Activated T-cell treated with anti-CD3 and anti-CD28 coated beads for 4 hours (primary cell): ENCODE data around the gene MED9.
"Not testable (repeated sequence)": the region's sequence is repeated elsewhere in the genome, so short reads cannot be mapped to it uniquely, and the experiment has no call there.

Experiments used
- DNase-seq: peaks from one replicate; pipeline ENCODE4 v3.0.0-alpha.2; 2020

Gene MED9

DNA sequence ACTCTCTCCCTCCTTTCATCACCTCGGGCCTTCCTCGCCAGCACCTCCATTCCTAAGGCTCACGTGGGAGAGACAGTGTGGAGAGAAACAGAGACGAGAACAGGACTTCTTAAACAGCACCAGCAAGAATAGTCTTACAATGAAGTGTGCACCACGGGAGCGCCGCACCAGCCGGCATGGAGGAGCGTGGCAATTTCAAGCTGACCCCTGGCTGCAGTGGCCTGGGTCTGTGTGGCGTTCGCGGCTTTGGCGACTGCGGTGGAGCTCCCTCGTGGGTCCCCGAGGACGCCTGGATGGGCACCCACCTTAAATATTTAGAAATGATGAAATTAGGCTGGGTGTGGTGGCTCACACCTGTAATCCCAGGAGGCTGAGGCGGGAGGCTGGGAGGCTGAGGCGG lies 20.5 kb upstream of the MED9 start:
- DNase-seq, result no peak

DNA sequence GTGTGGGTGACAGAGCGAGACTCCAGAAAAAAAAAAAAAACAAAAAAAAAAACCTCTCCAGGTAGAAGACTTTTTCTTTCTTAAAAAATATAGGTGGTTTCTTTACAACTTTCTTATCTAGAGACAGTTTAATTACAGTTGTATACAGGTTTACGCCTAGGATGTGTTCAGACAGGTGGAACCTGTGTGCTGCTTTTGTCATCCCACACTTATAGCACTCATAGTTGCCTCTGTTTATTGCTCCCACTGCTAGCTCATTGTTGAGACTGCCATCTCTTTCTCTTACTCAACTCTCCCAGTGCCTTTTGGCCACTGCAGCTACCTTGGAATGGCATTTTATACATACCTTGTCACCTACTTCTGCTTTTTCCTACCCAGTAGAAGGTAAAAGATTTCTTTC lies 19.1 kb upstream of the MED9 start:
- no peak for DNase-seq

DNA sequence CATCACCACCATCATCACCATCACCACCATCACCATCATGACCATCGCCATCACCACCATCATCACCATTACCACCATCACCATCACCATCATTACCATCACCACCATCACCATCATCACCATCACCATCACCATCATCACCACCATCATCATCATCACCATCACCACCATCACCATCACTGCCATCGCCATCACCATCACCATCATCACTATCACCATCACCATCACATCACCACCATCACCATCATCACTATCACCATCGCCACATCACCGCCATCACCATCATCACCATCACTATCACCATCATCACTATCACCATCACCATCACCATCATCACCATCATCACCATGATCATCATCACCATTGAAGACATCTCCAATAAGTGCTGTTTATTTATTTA lies 16.8 kb upstream of the MED9 start:
- DNase-seq, result no peak

- DNase-seq, result no peak
These were observed 14.6 kb upstream of the MED9 start for GRCh38 chr17:17462048-17462824.

GRCh38 chr17:17463821-17464220 lies 13.0 kb upstream of the MED9 start:
- DNase-seq, result no peak

DNA sequence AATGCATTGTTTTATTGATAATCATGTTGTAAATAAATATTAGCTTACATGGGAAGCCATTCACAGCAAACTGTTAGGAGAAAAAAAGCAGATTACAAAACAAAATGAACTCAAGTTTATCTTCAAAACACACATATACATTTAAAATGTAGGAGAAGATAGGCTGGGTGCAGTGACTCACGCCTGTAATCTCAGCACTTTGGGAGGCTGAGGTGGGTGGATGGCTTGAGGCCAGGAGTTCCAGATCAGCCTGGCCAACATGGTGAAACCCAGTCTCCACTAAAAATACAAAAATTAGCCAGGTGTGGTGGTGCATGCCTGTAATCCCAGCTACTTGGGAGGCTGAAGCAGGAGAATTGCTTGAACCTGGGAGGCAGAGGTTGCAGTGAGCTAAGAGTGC lies 10.9 kb upstream of the MED9 start:
- DNase-seq, result not testable (repeated sequence)

- no peak for DNase-seq
These were observed 10.3 kb upstream of the MED9 start for GRCh38 chr17:17466511-17466910.

- DNase-seq, result no peak
These were observed 9.8 kb upstream of the MED9 start for GRCh38 chr17:17467016-17467415.

- no peak for DNase-seq
These were observed 9.1 kb upstream of the MED9 start for GRCh38 chr17:17467720-17468119.

DNA sequence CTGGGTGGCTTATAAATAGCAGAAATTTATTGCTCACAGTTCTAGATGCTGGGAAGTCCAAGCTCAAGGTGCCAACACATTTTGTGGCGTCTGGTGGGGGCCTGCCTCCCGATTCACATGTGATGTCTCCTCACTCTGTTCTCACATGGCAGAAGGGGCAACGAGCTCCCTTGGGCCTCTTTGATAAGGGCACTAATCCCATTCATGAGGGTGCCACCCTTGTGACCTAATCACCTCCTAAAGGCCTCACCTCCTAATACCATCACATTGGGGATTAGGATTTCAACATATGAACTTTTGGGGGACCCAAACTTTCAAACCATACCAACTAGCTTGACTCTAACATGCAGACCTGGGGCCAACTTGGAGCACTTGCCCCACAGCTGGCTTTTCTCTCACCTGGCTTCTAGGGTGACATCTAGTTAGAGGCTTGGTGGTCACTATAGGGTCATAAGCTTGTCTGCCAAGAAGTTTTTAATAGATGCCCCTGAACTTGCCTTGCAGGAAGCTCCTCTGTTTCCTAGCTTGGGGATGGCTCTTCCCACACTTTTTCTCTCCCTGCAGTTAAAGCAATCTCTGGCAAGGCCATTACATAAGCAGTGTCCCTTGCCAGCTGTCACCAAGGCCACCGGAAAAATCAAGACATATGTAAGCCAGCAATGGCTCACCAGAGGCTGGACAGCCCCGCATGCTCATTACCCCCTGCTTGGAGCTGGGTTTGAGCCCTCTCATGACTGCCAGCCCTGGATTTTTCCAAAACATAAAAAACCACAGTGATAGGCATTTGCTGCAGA lies 8.4 kb upstream of the MED9 start:
- DNase-seq, result no peak

DNA sequence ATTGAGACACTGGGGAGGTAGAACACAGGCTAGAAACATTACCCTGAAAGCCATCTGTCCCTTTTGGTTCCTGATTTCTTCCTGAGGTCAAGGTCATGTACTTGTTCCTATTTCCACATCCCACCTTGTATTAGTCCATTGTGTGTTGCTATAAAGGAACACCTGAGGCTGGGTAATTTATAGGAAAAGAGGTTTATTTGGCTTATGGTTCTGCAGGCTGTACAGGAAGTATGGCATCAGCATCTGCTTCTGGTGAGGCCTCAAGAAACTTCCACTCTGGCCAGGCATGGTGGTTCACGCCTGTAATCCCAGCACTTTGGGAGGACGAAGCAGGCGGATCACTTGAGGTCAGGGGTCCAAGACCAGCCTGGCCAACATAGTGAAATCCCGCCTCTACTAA lies 7.4 kb upstream of the MED9 start:
- DNase-seq, result no peak

DNA sequence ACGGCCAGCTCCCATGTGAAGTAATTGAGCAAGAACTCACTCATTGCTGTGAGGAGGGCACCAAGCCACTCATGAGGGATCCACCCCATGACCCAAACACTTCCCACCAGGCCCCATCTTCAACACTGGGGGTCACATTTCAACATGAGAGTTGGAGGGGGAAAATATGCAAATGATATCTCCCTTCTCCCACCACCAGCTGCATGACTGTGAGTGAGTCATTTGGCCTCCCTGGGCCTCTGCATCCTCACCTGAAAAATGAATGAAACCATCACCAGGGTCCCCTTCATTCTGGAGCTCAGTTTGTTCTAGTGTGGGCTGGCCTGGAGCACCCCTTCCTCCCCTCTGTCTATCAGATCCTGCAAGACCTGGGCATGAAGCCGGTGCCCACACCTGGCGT lies 6.8 kb upstream of the MED9 start:
- DNase-seq, result no peak

DNA sequence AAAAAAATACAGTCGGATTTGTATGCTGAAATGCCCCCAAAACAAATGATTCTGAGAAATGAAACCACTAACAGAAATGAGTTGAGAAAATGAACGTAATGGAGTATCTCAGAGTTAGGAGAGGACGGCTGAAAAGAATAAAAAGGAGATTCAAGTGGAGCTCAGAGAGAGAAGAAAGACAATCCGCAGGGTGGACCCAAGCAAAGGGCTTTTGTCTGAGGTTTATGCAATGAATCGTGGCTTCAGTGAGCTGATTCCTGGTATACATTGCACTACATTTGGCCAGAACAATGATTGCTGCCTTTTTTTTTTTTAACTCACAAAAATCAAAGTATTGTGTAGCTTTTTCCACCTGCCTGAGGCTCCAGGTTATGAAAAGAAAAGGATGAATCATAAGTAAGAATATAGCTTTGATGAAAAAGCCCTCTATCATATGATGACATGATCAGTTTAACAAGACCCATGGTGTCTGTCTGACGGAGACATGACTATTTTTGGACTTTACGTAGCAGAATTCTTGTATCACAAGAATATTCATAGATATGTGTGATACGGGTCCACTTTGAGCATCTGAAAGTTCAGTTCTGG lies 4.4 kb upstream of the MED9 start:
- no peak for DNase-seq

DNA sequence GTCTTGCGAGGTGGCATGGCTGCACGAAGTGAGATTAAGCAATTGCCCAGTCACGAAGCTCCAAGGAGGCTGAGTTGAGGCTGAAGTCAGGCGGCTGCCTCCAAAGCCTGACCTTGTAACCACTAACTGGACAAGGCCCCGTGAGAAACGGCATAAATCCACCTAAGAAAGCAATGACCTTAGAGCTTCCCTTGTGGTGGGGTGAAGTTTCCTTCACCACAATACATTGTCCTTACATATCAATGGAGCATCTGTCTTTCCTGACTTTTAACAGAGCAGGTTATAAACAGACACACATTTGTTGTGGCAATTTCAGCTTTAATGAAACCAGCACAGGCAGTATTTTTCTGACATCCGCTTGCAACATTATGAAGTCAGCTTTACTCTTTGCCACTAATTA lies 2.5 kb upstream of the MED9 start:
- no peak for DNase-seq

DNA sequence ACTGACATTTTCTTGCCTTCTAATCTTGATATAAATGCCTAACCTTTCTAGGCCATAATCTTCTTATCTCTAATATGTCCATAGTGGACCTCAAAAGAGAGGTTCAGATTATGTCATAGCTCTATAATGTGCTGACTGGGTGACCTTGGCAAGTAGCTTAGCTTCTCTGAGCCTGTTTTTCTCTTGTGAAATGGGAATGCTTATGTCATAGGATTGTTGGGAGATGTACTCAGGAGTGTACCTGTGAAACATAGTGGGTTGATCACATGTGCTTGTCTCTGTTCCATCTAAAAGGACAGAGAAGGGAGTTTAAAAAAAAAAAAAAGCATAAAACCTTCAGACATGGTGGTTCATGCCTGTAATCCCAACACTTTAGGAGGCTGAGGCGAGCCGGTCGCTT lies 2.4 kb downstream of the MED9 start:
- DNase-seq, result no peak

- DNase-seq, result no peak
These were observed 3.9 kb downstream of the MED9 start for GRCh38 chr17:17480593-17481148.

- DNase-seq, result no peak
These were observed 5.1 kb downstream of the MED9 start for GRCh38 chr17:17481860-17482259.

GRCh38 chr17:17484451-17484899 lies 7.7 kb downstream of the MED9 start:
- DNase-seq, result no peak

GRCh38 chr17:17485420-17485819 lies 8.6 kb downstream of the MED9 start:
- DNase-seq, result no peak

DNA sequence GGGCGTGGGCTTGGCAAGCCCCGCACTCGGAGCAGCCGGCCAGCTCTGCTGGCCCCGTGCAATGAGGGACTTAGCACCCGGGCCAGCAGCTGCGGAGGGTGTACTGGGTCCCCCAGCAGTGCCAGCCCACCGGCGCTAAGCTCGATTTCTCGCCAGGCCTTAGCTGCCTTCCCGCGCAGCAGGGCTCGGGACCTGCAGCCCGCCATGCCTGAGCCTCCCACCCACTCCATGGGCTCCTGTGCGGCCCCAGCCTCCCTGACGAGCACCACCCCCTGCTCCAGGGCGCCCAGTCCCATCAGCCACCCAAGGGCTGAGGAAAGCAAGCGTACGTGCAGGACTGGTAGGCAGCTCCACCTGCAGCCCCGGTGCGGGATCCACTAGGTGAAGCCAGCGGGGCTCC lies 9.6 kb downstream of the MED9 start:
- DNase-seq, result not testable (repeated sequence)

- DNase-seq, result no peak
These were observed 11.2 kb downstream of the MED9 start for GRCh38 chr17:17487998-17488397.

GRCh38 chr17:17491031-17491471 lies 14.3 kb downstream of the MED9 start:
- DNase-seq, result no peak

GRCh38 chr17:17491546-17491988 lies 14.8 kb downstream of the MED9 start:
- no peak for DNase-seq

- DNase-seq, result no peak
These were observed 15.3 kb downstream of the MED9 start for GRCh38 chr17:17492085-17492484.
